Adrenal gland (tissue), 5 donors: Measurements from ENCODE around the gene ZNF726.

Experiments used
- CTCF ChIP-seq, 6 experiments: fragments of 450-650 bp in 4 of 6; fragments of 200-600 bp in 2 of 6; sonication (generic) in 1 of 6; IDR thresholded peaks; 1 replicate in 5 of 6; 2 replicates in 1 of 6; pipeline versions ENCODE4 v1.5.1 to v1.8.0; 2016 to 2021; ENCODE audit warnings: antibody characterized with exemption in 6 of 6, mild to moderate bottlenecking in 2 of 6, moderate library complexity in 1 of 6
- POLR2A ChIP-seq, 2 donors: fragments of 450-650 bp; IDR thresholded peaks; one replicate each; pipeline ENCODE4 v1.6.1; 2017; ENCODE audit warnings: antibody characterized with exemption in 2 of 2, mild to moderate bottlenecking in 2 of 2, moderate library complexity in 1 of 2
- donor health status: DM: no; HTN: no; CAD: no.

- TF ChIP-seq CTCF (IDR thresholded peaks at IDR 0.05) (no peak), POLR2A (IDR thresholded peaks at IDR 0.05) (no peak)
These were observed 30.3 kb upstream of the ZNF726 start for GRCh38 chr19:23884363-23884762.
